ENCODE measurements around the gene BRSK1. TPM values are rescaled to one million over a fixed set of nuclear protein-coding genes. Genes with fewer than 3 reads are reported as not detected.
A peak's percentile ranks its signal among the peaks of the same experiment; 100 is the strongest.

Gene BRSK1
- total and polyA plus RNA-seq, 2 donors (not counting 1 experiment from before 2014, with no cell fraction given), result 5.1 TPM

- Histone ChIP-seq H3K9ac (ENCODE audit: insufficient read depth, low read length) (no peak overlapping the region), H3K36me3 (ENCODE audit: control insufficient read depth, insufficient read depth, low read length) (no peaks in the 10 kb centered on the region), H3K9me3 (ENCODE audit: control insufficient read depth, insufficient read depth, low read depth, low read length) (no peaks in the 10 kb centered on the region), H3K27me3 (ENCODE audit: control insufficient read depth, insufficient read depth, low read length) (peaks cover 31% of the 10 kb centered on the region), H3K79me2 (ENCODE audit: control insufficient read depth, insufficient read depth, low read length) (no peaks in the 10 kb centered on the region), H3K4me2 (ENCODE audit: extremely low read depth, insufficient read depth, low read length) (no peak overlapping the region), H2AFZ (ENCODE audit: low read length) (no peak overlapping the region), H3K27ac (ENCODE audit: insufficient read depth, low read length) (no peak overlapping the region), H3K4me3 (replicated peaks in 1 of 4; ENCODE audit: control extremely low read depth in 1 of 4, insufficient read depth in 1 of 4, low read depth in 3 of 4, low read length in 4 of 4) (no peak overlapping the region), H4K20me1 (ENCODE audit: control insufficient read depth, extremely low read depth, insufficient read depth, low read length) (no peaks in the 10 kb centered on the region), H3K4me1 (ENCODE audit: control insufficient read depth, extremely low read depth, insufficient read depth, low read length) (no peaks in the 10 kb centered on the region)
- TF ChIP-seq CTCF (conservative IDR thresholded peaks at IDR 0.05 in 1 of 2, IDR thresholded peaks at IDR 0.05 in 1 of 2; ENCODE audit: low read depth in 1 of 2, low read length in 2 of 2) (no peak), EZH2 (IDR thresholded peaks at IDR 0.05; ENCODE audit: low read length, missing control alignments) (no peak)
- no peak for DNase-seq (ENCODE audit: low read depth in 2 of 2)
Observed at GRCh38 chr19:55352040-55352439, 68.2 kb downstream of the BRSK1 start.

- DNase-seq (ENCODE audit: low read depth in 2 of 2), result no peak
- H3K4me2 ChIP-seq (ENCODE audit: extremely low read depth, insufficient read depth, low read length), result no peak overlapping the region
- H3K4me3 ChIP-seq (replicated peaks in 1 of 4; ENCODE audit: control extremely low read depth in 1 of 4, insufficient read depth in 1 of 4, low read depth in 3 of 4, low read length in 4 of 4), result no peak overlapping the region
- H4K20me1 ChIP-seq (ENCODE audit: control insufficient read depth, extremely low read depth, insufficient read depth, low read length), result no peaks in the 10 kb centered on the region
- no peaks in the 10 kb centered on the region for H3K9me3 ChIP-seq (ENCODE audit: control insufficient read depth, insufficient read depth, low read depth, low read length)
- H2AFZ ChIP-seq (ENCODE audit: low read length), result no peak overlapping the region
- H3K4me1 ChIP-seq (ENCODE audit: control insufficient read depth, extremely low read depth, insufficient read depth, low read length), result no peaks in the 10 kb centered on the region
- TF ChIP-seq EZH2 (IDR thresholded peaks at IDR 0.05; ENCODE audit: low read length, missing control alignments) (no peak), CTCF (conservative IDR thresholded peaks at IDR 0.05 in 1 of 2, IDR thresholded peaks at IDR 0.05 in 1 of 2; ENCODE audit: low read depth in 1 of 2, low read length in 2 of 2) (no peak)
- no peak overlapping the region for H3K9ac ChIP-seq (ENCODE audit: insufficient read depth, low read length)
- H3K36me3 ChIP-seq (ENCODE audit: control insufficient read depth, insufficient read depth, low read length), result no peaks in the 10 kb centered on the region
- peaks cover 31% of the 10 kb centered on the region for H3K27me3 ChIP-seq (ENCODE audit: control insufficient read depth, insufficient read depth, low read length)
- no peak overlapping the region for H3K27ac ChIP-seq (ENCODE audit: insufficient read depth, low read length)
- no peaks in the 10 kb centered on the region for H3K79me2 ChIP-seq (ENCODE audit: control insufficient read depth, insufficient read depth, low read length)
Observed at GRCh38 chr19:55352549-55353145, 68.8 kb downstream of the BRSK1 start.

- Histone ChIP-seq H3K4me3 (replicated peaks in 1 of 4; ENCODE audit: control extremely low read depth in 1 of 4, insufficient read depth in 1 of 4, low read depth in 3 of 4, low read length in 4 of 4) (peak overlapping the region; percentile 28 to 51 (median 42)), H3K9me3 (ENCODE audit: control insufficient read depth, insufficient read depth, low read depth, low read length) (no peaks in the 10 kb centered on the region), H3K79me2 (ENCODE audit: control insufficient read depth, insufficient read depth, low read length) (no peaks in the 10 kb centered on the region), H2AFZ (ENCODE audit: low read length) (no peak overlapping the region), H3K4me2 (ENCODE audit: extremely low read depth, insufficient read depth, low read length) (peak overlapping the region; percentile 86), H3K27ac (ENCODE audit: insufficient read depth, low read length) (no peak overlapping the region), H3K27me3 (ENCODE audit: control insufficient read depth, insufficient read depth, low read length) (peaks cover 31% of the 10 kb centered on the region), H3K36me3 (ENCODE audit: control insufficient read depth, insufficient read depth, low read length) (no peaks in the 10 kb centered on the region), H4K20me1 (ENCODE audit: control insufficient read depth, extremely low read depth, insufficient read depth, low read length) (no peaks in the 10 kb centered on the region), H3K9ac (ENCODE audit: insufficient read depth, low read length) (no peak overlapping the region), H3K4me1 (ENCODE audit: control insufficient read depth, extremely low read depth, insufficient read depth, low read length) (no peaks in the 10 kb centered on the region)
- TF ChIP-seq EZH2 (IDR thresholded peaks at IDR 0.05; ENCODE audit: low read length, missing control alignments) (peak; percentile 88), CTCF (conservative IDR thresholded peaks at IDR 0.05 in 1 of 2, IDR thresholded peaks at IDR 0.05 in 1 of 2; ENCODE audit: low read depth in 1 of 2, low read length in 2 of 2) (no peak)
- no peak for DNase-seq (ENCODE audit: low read depth in 2 of 2)
Observed at GRCh38 chr19:55353356-55353802, 69.6 kb downstream of the BRSK1 start.

Measured in fibroblast of lung (primary cell).